HCT116 (cell line): ENCODE data around the gene ZNF438. TPM values are rescaled to one million over a fixed set of nuclear protein-coding genes. Genes with fewer than 3 reads are reported as not detected.

Experiments used
- ATAC-seq: fragments of 200-7000 bp; cut with Tn5 transposase; 2 replicates; pipeline ENCODE4 v1.9.1; 2020; ENCODE audit warnings: mild to moderate bottlenecking, moderate library complexity
- BruUV-seq: library from RNA; stranded (reverse); fragments of 400-500 nt; replicated peaks from 2 replicates; lab custom pipeline; 2021; lab: Mats Ljungman, UMichigan
- CTCF ChIA-PET: fragments of 300-600 bp; sonication (Branson Sonifier 250); formaldehyde crosslinking; loops from one replicate; lab custom pipeline; 2021; ENCODE audit warnings: antibody characterized with exemption; lab: Charles Lee
- POLR2A ChIA-PET: fragments of 300-600, 350-600 bp; sonication (Branson Sonifier 250); formaldehyde crosslinking; loops from one replicate; lab custom pipeline; 2021; ENCODE audit warnings: antibody characterized with exemption; lab: Charles Lee
- RAD21 ChIA-PET, 2 experiments: fragments of 300-600 bp; sonication (Branson Sonifier 250); formaldehyde crosslinking; loops; one replicate each; lab custom pipeline; 2023; ENCODE audit warnings: low total read pairs in 2 of 2; ENCODE audit not compliant: uncharacterized antibody in 2 of 2, unreplicated experiment in 2 of 2, low non-redundant PET in 1 of 2; lab: Charles Lee
- DNase-seq: peaks from one replicate; pipeline ENCODE4 v3.0.0-alpha.2; 2010; ENCODE audit warnings: low read depth, low spot score
- H2AFZ ChIP-seq: fragments of 200-600 bp; shearing (Covaris generic), sonication (generic); 2 replicates; pipeline ENCODE4 v1.6.1; 2017; ENCODE audit warnings: low read depth, mixed run types, mixed read lengths, antibody characterized with exemption, low read length; ENCODE audit not compliant: poor library complexity, severe bottlenecking
- H3K27ac ChIP-seq: 2 replicates; pipeline ENCODE4 v1.5.1; 2012; ENCODE audit warnings: low read depth, low read length
- H3K27me3 ChIP-seq: fragments of 200-600 bp; sonication (generic); 2 replicates; pipeline ENCODE4 v1.6.1; 2016; ENCODE audit warnings: mixed run types, low read length, mixed read lengths; ENCODE audit not compliant: insufficient read depth
- H3K36me3 ChIP-seq, 2 experiments: fragments of 200-500 bp in 1 of 2; fragments of 200-600 bp in 1 of 2; sonication (Bioruptor generic) in 1 of 2; sonication (generic) in 1 of 2; 2 replicates each; pipeline versions ENCODE4 v1.5.1 to v1.6.1; 2014 to 2016; ENCODE audit warnings: low read length in 2 of 2, inconsistent platforms in 1 of 2, mixed read lengths in 1 of 2, mixed run types in 1 of 2; ENCODE audit not compliant: insufficient read depth in 2 of 2, control insufficient read depth in 1 of 2
- H3K4me1 ChIP-seq, 2 experiments: fragments of 200-600 bp in 1 of 2; sonication (generic) in 1 of 2; 2 replicates each; pipeline versions ENCODE4 v1.5.1 to v1.6.1; 2012 to 2017; ENCODE audit warnings: low read length in 2 of 2, inconsistent platforms in 1 of 2, mild to moderate bottlenecking in 1 of 2, mixed read lengths in 1 of 2, mixed run types in 1 of 2, moderate library complexity in 1 of 2; ENCODE audit not compliant: insufficient read depth in 2 of 2, control insufficient read depth in 1 of 2
- H3K4me2 ChIP-seq: fragments of 200-600 bp; sonication (generic); 2 replicates; pipeline ENCODE4 v1.6.1; 2017; ENCODE audit warnings: mixed run types, low read length, mixed read lengths
- H3K4me3 ChIP-seq, 2 experiments: fragments of 200-600 bp in 1 of 2; sonication (generic) in 1 of 2; replicated peaks in 1 of 2; 2 replicates each; pipeline ENCODE4 v1.5.1; 2011 to 2016; ENCODE audit warnings: low read length in 2 of 2, control low read depth in 1 of 2, low read depth in 1 of 2, mild to moderate bottlenecking in 1 of 2, mixed read lengths in 1 of 2, mixed run types in 1 of 2
- H3K79me2 ChIP-seq: fragments of 200-600 bp; sonication (generic); 2 replicates; pipeline ENCODE4 v1.6.1; 2017; ENCODE audit warnings: mild to moderate bottlenecking, mixed run types, low read length, moderate library complexity, mixed read lengths; ENCODE audit not compliant: insufficient read depth
- H3K9ac ChIP-seq: fragments of 200-600 bp; sonication (generic); 2 replicates; pipeline ENCODE4 v1.6.1; 2016; ENCODE audit warnings: low read length, mixed read lengths
- H3K9me2 ChIP-seq: fragments of 200-600 bp; sonication (generic), shearing (Covaris generic); 2 replicates; pipeline ENCODE4 v1.6.1; 2017; ENCODE audit warnings: mixed run types, mild to moderate bottlenecking, moderate library complexity; ENCODE audit not compliant: insufficient read depth
- H3K9me3 ChIP-seq, 2 experiments: fragments of 200-500 bp in 1 of 2; fragments of 200-600 bp in 1 of 2; sonication (Bioruptor generic) in 1 of 2; sonication (generic) in 1 of 2; 2 replicates each; pipeline ENCODE4 v1.6.1; 2014 to 2017; ENCODE audit warnings: low read length in 2 of 2, mixed read lengths in 2 of 2, inconsistent platforms in 1 of 2, low read depth in 1 of 2, mild to moderate bottlenecking in 1 of 2, mixed run types in 1 of 2, moderate library complexity in 1 of 2; ENCODE audit not compliant: control insufficient read depth in 1 of 2, insufficient read depth in 1 of 2
- H4K20me1 ChIP-seq: fragments of 200-600 bp; sonication (generic), shearing (Covaris generic); 2 replicates; pipeline ENCODE4 v1.6.1; 2017; ENCODE audit warnings: mixed run types, mild to moderate bottlenecking, moderate library complexity; ENCODE audit not compliant: insufficient read depth
- CEBPB ChIP-seq: IDR thresholded peaks from 2 replicates; pipeline ENCODE4 v1.6.1; 2012; ENCODE audit warnings: low read depth
- EGR1 ChIP-seq: IDR thresholded peaks from 2 replicates; pipeline ENCODE4 v1.6.1; 2012; ENCODE audit warnings: low read depth
- EZH2 ChIP-seq: fragments of 200-600 bp; sonication (generic); IDR thresholded peaks from 2 replicates; pipeline ENCODE4 v1.6.1; 2017; ENCODE audit warnings: antibody characterized with exemption, mixed run types
- EZH2phosphoT487 ChIP-seq: fragments of 200-600 bp; IDR thresholded peaks from 2 replicates; pipeline ENCODE4 v1.6.1; 2018; ENCODE audit warnings: antibody characterized with exemption, borderline replicate concordance
- JUND ChIP-seq: IDR thresholded peaks from 2 replicates; pipeline ENCODE4 v1.6.1; 2012
- POLR2A ChIP-seq: IDR thresholded peaks from 2 replicates; pipeline ENCODE4 v1.7.0; 2011; ENCODE audit warnings: borderline replicate concordance; ENCODE audit not compliant: insufficient read depth, insufficient read length; ENCODE audit errors: extremely low read depth
- POLR2AphosphoS5 ChIP-seq: IDR thresholded peaks from 2 replicates; pipeline ENCODE4 v1.6.1; 2011; ENCODE audit warnings: mild to moderate bottlenecking, low read depth, low read length, moderate library complexity
- RAD21 ChIP-seq: IDR thresholded peaks from 2 replicates; pipeline ENCODE4 v1.6.1; 2012; ENCODE audit warnings: low read depth, mild to moderate bottlenecking
- SIN3A ChIP-seq: IDR thresholded peaks from 2 replicates; pipeline ENCODE4 v1.6.1; 2012; ENCODE audit warnings: low read depth
- SRF ChIP-seq: IDR thresholded peaks from 2 replicates; pipeline ENCODE4 v1.6.1; 2012; ENCODE audit warnings: low read depth
- TCF7L2 ChIP-seq: IDR thresholded peaks from 2 replicates; pipeline ENCODE4 v1.7.0; 2011; ENCODE audit warnings: borderline replicate concordance, inconsistent platforms; ENCODE audit not compliant: insufficient read depth, insufficient read length; ENCODE audit errors: extremely low read depth
- ZFX ChIP-seq: fragments of 450-650 bp; IDR thresholded peaks from 2 replicates; pipeline ENCODE4 v1.6.1; 2017
- ZNF274 ChIP-seq: fragments of 200-500 bp; sonication (Bioruptor generic); IDR thresholded peaks from 2 replicates; pipeline ENCODE4 v1.6.1; 2014; ENCODE audit warnings: mild to moderate bottlenecking, low read depth, low read length, inconsistent platforms
- intact Hi-C: fragments of 100-400 bp; cut with micrococcal nuclease; formaldehyde crosslinking; loops from 2 replicates; pipeline ENCODE4 v1.10.0; 2022
- total RNA-seq: library from RNA; stranded (reverse); gene quantifications from one replicate; pipeline ENCODE4 v1.2.1, GENCODE V29; 2021; ENCODE audit not compliant: unreplicated experiment
- TF ChIP-seq, protein P1 (sequence below), 3 experiments: fragments of 200-600 bp in 1 of 3; sonication (generic) in 1 of 3; IDR thresholded peaks in 2 of 3; conservative IDR thresholded peaks in 1 of 3; 2 replicates each; pipeline ENCODE4 v1.5.1; 2012 to 2017; ENCODE audit warnings: low read depth in 2 of 3, low read length in 2 of 3, antibody characterized with exemption in 1 of 3, borderline replicate concordance in 1 of 3, control low read depth in 1 of 3, mild to moderate bottlenecking in 1 of 3, mixed read lengths in 1 of 3, mixed run types in 1 of 3, moderate library complexity in 1 of 3; ENCODE audit not compliant: insufficient read depth in 1 of 3
- TF ChIP-seq, protein P2 (sequence below): IDR thresholded peaks from 2 replicates; pipeline ENCODE4 v1.6.1; 2012
- TF ChIP-seq, protein P3 (sequence below): IDR thresholded peaks from 2 replicates; pipeline ENCODE4 v1.6.1; 2011; ENCODE audit warnings: mild to moderate bottlenecking, low read length, moderate library complexity; ENCODE audit not compliant: insufficient replicate concordance; ENCODE audit errors: extremely low read depth
- TF ChIP-seq, protein P4 (sequence below): IDR thresholded peaks from 2 replicates; pipeline ENCODE4 v1.6.1; 2012; ENCODE audit warnings: low read depth

ZNF438 gene
- total RNA-seq, 1 experiment from 2014 or later = 3.3 TPM

DNA sequence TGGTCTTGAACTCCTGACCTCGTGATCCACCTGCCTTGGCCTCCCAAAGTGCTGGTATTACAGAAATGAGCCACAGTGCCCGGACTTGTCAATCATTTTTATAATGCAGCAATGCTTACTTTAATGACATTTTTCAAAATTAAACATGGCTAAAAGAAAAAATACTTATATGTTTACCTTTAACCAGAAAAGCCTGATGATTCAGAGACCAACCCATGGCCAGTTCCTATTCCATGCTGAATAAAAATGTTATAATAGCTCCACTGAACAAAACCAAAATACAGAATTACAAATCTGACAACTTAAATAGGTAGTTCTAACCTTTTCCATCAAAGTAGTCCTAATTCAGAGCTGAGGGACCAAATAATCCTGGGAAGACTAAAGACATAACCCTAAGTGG lies 21.6 kb downstream of the ZNF438 start:
- no peaks in the 10 kb centered on the region for H3K9me3 ChIP-seq
- RAD21 ChIA-PET = no interaction called here
- ATAC-seq (no peak), DNase-seq (no peak)
- no peak overlapping the region for H3K9ac ChIP-seq
- H3K27me3 ChIP-seq = no peaks in the 10 kb centered on the region
- no peak overlapping the region for H3K4me3 ChIP-seq
- CTCF ChIA-PET = no interaction called here
- H2AFZ ChIP-seq = no peak overlapping the region
- no peak overlapping the region for H3K4me2 ChIP-seq
- H3K4me1 ChIP-seq = peaks cover 0 to 11% of the 10 kb centered on the region in 2 experiments; a peak in 2 of 4 replicates
- intact Hi-C loops = no loop called here
- TF ChIP-seq POLR2AphosphoS5 (no peak), SRF (no peak), JUND (no peak), POLR2A (no peak), ZNF274 (no peak), ZFX (no peak), EGR1 (no peak), CEBPB (no peak), EZH2 (no peak), SIN3A (no peak), EZH2phosphoT487 (no peak), RAD21 (no peak), TCF7L2 (no peak)
- TF ChIP-seq, protein P1, sequence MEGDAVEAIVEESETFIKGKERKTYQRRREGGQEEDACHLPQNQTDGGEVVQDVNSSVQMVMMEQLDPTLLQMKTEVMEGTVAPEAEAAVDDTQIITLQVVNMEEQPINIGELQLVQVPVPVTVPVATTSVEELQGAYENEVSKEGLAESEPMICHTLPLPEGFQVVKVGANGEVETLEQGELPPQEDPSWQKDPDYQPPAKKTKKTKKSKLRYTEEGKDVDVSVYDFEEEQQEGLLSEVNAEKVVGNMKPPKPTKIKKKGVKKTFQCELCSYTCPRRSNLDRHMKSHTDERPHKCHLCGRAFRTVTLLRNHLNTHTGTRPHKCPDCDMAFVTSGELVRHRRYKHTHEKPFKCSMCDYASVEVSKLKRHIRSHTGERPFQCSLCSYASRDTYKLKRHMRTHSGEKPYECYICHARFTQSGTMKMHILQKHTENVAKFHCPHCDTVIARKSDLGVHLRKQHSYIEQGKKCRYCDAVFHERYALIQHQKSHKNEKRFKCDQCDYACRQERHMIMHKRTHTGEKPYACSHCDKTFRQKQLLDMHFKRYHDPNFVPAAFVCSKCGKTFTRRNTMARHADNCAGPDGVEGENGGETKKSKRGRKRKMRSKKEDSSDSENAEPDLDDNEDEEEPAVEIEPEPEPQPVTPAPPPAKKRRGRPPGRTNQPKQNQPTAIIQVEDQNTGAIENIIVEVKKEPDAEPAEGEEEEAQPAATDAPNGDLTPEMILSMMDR (IDR thresholded peaks at IDR 0.05 in 2 of 3, conservative IDR thresholded peaks at IDR 0.05 in 1 of 3; ENCODE audit: borderline replicate concordance in 1 of 3, insufficient read depth in 1 of 3, low read depth in 2 of 3, low read length in 2 of 3) = no peak
- TF ChIP-seq, protein P2, sequence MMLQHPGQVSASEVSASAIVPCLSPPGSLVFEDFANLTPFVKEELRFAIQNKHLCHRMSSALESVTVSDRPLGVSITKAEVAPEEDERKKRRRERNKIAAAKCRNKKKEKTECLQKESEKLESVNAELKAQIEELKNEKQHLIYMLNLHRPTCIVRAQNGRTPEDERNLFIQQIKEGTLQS = no peak
- TF ChIP-seq, protein P3, sequence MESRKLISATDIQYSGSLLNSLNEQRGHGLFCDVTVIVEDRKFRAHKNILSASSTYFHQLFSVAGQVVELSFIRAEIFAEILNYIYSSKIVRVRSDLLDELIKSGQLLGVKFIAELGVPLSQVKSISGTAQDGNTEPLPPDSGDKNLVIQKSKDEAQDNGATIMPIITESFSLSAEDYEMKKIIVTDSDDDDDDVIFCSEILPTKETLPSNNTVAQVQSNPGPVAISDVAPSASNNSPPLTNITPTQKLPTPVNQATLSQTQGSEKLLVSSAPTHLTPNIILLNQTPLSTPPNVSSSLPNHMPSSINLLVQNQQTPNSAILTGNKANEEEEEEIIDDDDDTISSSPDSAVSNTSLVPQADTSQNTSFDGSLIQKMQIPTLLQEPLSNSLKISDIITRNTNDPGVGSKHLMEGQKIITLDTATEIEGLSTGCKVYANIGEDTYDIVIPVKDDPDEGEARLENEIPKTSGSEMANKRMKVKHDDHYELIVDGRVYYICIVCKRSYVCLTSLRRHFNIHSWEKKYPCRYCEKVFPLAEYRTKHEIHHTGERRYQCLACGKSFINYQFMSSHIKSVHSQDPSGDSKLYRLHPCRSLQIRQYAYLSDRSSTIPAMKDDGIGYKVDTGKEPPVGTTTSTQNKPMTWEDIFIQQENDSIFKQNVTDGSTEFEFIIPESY = no peak
- TF ChIP-seq, protein P4, sequence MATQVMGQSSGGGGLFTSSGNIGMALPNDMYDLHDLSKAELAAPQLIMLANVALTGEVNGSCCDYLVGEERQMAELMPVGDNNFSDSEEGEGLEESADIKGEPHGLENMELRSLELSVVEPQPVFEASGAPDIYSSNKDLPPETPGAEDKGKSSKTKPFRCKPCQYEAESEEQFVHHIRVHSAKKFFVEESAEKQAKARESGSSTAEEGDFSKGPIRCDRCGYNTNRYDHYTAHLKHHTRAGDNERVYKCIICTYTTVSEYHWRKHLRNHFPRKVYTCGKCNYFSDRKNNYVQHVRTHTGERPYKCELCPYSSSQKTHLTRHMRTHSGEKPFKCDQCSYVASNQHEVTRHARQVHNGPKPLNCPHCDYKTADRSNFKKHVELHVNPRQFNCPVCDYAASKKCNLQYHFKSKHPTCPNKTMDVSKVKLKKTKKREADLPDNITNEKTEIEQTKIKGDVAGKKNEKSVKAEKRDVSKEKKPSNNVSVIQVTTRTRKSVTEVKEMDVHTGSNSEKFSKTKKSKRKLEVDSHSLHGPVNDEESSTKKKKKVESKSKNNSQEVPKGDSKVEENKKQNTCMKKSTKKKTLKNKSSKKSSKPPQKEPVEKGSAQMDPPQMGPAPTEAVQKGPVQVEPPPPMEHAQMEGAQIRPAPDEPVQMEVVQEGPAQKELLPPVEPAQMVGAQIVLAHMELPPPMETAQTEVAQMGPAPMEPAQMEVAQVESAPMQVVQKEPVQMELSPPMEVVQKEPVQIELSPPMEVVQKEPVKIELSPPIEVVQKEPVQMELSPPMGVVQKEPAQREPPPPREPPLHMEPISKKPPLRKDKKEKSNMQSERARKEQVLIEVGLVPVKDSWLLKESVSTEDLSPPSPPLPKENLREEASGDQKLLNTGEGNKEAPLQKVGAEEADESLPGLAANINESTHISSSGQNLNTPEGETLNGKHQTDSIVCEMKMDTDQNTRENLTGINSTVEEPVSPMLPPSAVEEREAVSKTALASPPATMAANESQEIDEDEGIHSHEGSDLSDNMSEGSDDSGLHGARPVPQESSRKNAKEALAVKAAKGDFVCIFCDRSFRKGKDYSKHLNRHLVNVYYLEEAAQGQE = no peak
- no peak overlapping the region for H3K27ac ChIP-seq
- no peaks in the 10 kb centered on the region for H3K9me2 ChIP-seq
- BruUV-seq = no TSS peak
- no peaks in the 10 kb centered on the region for H3K79me2 ChIP-seq
- POLR2A ChIA-PET = no interaction called here
- H3K36me3 ChIP-seq = no peaks in the 10 kb centered on the region
- H4K20me1 ChIP-seq = no peaks in the 10 kb centered on the region
